ENCODE data around the gene P2RY12. TPM values are rescaled to one million over a fixed set of nuclear protein-coding genes. Genes with fewer than 3 reads are reported as not detected.

Gene P2RY12
- total RNA-seq, 2 donors from 2014 or later = not detected

- no peak overlapping the region for H3K27ac ChIP-seq (ENCODE audit: low read depth, low read length)
- no peak for DNase-seq
- Mint-ChIP-seq H3K27ac (no peak overlapping the region), H3K4me3 (no peak overlapping the region), H3K36me3 (ENCODE audit: low read depth) (no peaks in the 10 kb centered on the region), H3K9me3 (no peaks in the 10 kb centered on the region), H3K4me1 (peaks cover 27% of the 10 kb centered on the region), H3K27me3 (ENCODE audit: insufficient read depth) (no peaks in the 10 kb centered on the region)
- H3K27me3 ChIP-seq (ENCODE audit: control insufficient read depth, insufficient read depth, low read length, poor library complexity, severe bottlenecking) = no peaks in the 10 kb centered on the region
- no peak overlapping the region for H3K9ac ChIP-seq (ENCODE audit: extremely low read depth, low read length, poor library complexity, severe bottlenecking)
- H3K9me3 ChIP-seq (ENCODE audit: control insufficient read depth, low read length) = no peaks in the 10 kb centered on the region
- H3K36me3 ChIP-seq (ENCODE audit: control insufficient read depth, insufficient read depth, low read length) = no peaks in the 10 kb centered on the region
- TF ChIP-seq CTCF (conservative IDR thresholded peaks at IDR 0.05) = no peak
- peaks cover 4% of the 10 kb centered on the region for H3K4me1 ChIP-seq (ENCODE audit: control insufficient read depth, insufficient read depth, low read length)
- WGBS, 2 experiments (ENCODE audit: insufficient coverage in 1 of 2, insufficient read length in 1 of 2) = 93 to 96% methylated on average over 2 of the region's 2 CpGs
- no peak overlapping the region for H3K4me3 ChIP-seq (ENCODE audit: low read length)
Measured at GRCh38 chr3:151320131-151320530, 64.4 kb downstream of the P2RY12 start.

GRCh38 chr3:151319628-151320027, 64.9 kb downstream of the P2RY12 start:
- Mint-ChIP-seq H3K27ac (no peak overlapping the region), H3K9me3 (no peaks in the 10 kb centered on the region), H3K4me3 (no peak overlapping the region), H3K27me3 (ENCODE audit: insufficient read depth) (no peaks in the 10 kb centered on the region), H3K36me3 (ENCODE audit: low read depth) (no peaks in the 10 kb centered on the region), H3K4me1 (peaks cover 31% of the 10 kb centered on the region)
- no peak for TF ChIP-seq CTCF (conservative IDR thresholded peaks at IDR 0.05)
- Histone ChIP-seq H3K4me1 (ENCODE audit: control insufficient read depth, insufficient read depth, low read length) (peaks cover 9% of the 10 kb centered on the region), H3K9me3 (ENCODE audit: control insufficient read depth, low read length) (no peaks in the 10 kb centered on the region), H3K4me3 (ENCODE audit: low read length) (no peak overlapping the region), H3K27ac (ENCODE audit: low read depth, low read length) (no peak overlapping the region), H3K9ac (ENCODE audit: extremely low read depth, low read length, poor library complexity, severe bottlenecking) (no peak overlapping the region), H3K36me3 (ENCODE audit: control insufficient read depth, insufficient read depth, low read length) (no peaks in the 10 kb centered on the region), H3K27me3 (ENCODE audit: control insufficient read depth, insufficient read depth, low read length, poor library complexity, severe bottlenecking) (no peaks in the 10 kb centered on the region)
- no peak for DNase-seq
- 98 to 100% methylated on average over 2 to 4 of the region's 4 CpGs for WGBS, 2 experiments (ENCODE audit: insufficient coverage in 1 of 2, insufficient read length in 1 of 2)

GRCh38 chr3:151318991-151319390, 65.6 kb downstream of the P2RY12 start:
- no peaks in the 10 kb centered on the region for H3K36me3 Mint-ChIP-seq (ENCODE audit: low read depth)
- H3K9me3 Mint-ChIP-seq = no peaks in the 10 kb centered on the region
- Histone ChIP-seq H3K27ac (ENCODE audit: low read depth, low read length) (no peak overlapping the region), H3K4me1 (ENCODE audit: control insufficient read depth, insufficient read depth, low read length) (peaks cover 9% of the 10 kb centered on the region), H3K4me3 (ENCODE audit: low read length) (no peak overlapping the region), H3K36me3 (ENCODE audit: control insufficient read depth, insufficient read depth, low read length) (no peaks in the 10 kb centered on the region), H3K9ac (ENCODE audit: extremely low read depth, low read length, poor library complexity, severe bottlenecking) (no peak overlapping the region), H3K27me3 (ENCODE audit: control insufficient read depth, insufficient read depth, low read length, poor library complexity, severe bottlenecking) (no peaks in the 10 kb centered on the region), H3K9me3 (ENCODE audit: control insufficient read depth, low read length) (no peaks in the 10 kb centered on the region)
- WGBS, 2 experiments (ENCODE audit: insufficient coverage in 1 of 2, insufficient read length in 1 of 2) = 92 to 96% methylated on average over 5 to 7 of the region's 7 CpGs
- no peak overlapping the region for H3K4me3 Mint-ChIP-seq
- peaks cover 35% of the 10 kb centered on the region for H3K4me1 Mint-ChIP-seq
- DNase-seq = no peak
- no peaks in the 10 kb centered on the region for H3K27me3 Mint-ChIP-seq (ENCODE audit: insufficient read depth)
- TF ChIP-seq CTCF (conservative IDR thresholded peaks at IDR 0.05) = no peak
- H3K27ac Mint-ChIP-seq = no peak overlapping the region

Measured in endodermal cell (in vitro differentiated cells).